NB4 (cell line): ENCODE results near the gene TMCO4.

ENCODE experiments used
- CTCF ChIP-seq: IDR thresholded peaks from one replicate; pipeline ENCODE4 v1.5.1; 2012; ENCODE audit warnings: low read depth, low read length
- POLR2A ChIP-seq: IDR thresholded peaks from 2 replicates; pipeline ENCODE4 v1.6.1; 2011; ENCODE audit warnings: mild to moderate bottlenecking; ENCODE audit not compliant: insufficient read length; ENCODE audit errors: extremely low read depth

- TF ChIP-seq POLR2A (no peak), CTCF (no peak)
These were observed 23.4 kb downstream of the TMCO4 start for GRCh38 chr1:19776287-19776686.
